Choroid plexus epithelial cell (primary cell): ENCODE data around the gene CCNT1.
A peak's percentile ranks its signal among the peaks of the same experiment; 100 is the strongest.
"Not testable (repeated sequence)": the region's sequence is repeated elsewhere in the genome, so short reads cannot be mapped to it uniquely, and the experiment has no call there.

ENCODE experiments used
- DNase-seq: peaks from one replicate; pipeline ENCODE4 v3.0.0-alpha.2; 2010; ENCODE audit warnings: low read depth
- H3K4me3 ChIP-seq: 2 replicates; pipeline ENCODE4 v1.5.1; 2011; ENCODE audit warnings: low read depth, mild to moderate bottlenecking, control low read depth, low read length, moderate library complexity
- CTCF ChIP-seq: conservative IDR thresholded peaks from 2 replicates; pipeline ENCODE4 v1.5.1; 2011; ENCODE audit warnings: low read depth, mild to moderate bottlenecking, control low read depth, inconsistent platforms, low read length, moderate library complexity

Gene CCNT1

GRCh38 chr12:48750215-48750614, 33.7 kb upstream of the CCNT1 start:
- TF ChIP-seq CTCF, result no peak
- DNase-seq, result peak; percentile 13
- H3K4me3 ChIP-seq, result no peak overlapping the region

- TF ChIP-seq CTCF, result no peak
- no peak overlapping the region for H3K4me3 ChIP-seq
- DNase-seq, result no peak
These were observed 27.9 kb upstream of the CCNT1 start for GRCh38 chr12:48744251-48745008.

GRCh38 chr12:48739618-48740269, 23.2 kb upstream of the CCNT1 start:
- H3K4me3 ChIP-seq, result no peak overlapping the region
- TF ChIP-seq CTCF, result no peak
- DNase-seq, result no peak

GRCh38 chr12:48736456-48736855, 19.9 kb upstream of the CCNT1 start:
- no peak for TF ChIP-seq CTCF
- no peak for DNase-seq
- H3K4me3 ChIP-seq, result no peak overlapping the region

GRCh38 chr12:48728807-48729206, 12.3 kb upstream of the CCNT1 start:
- H3K4me3 ChIP-seq, result no peak overlapping the region
- no peak for DNase-seq
- no peak for TF ChIP-seq CTCF

GRCh38 chr12:48720737-48721136, 4.2 kb upstream of the CCNT1 start:
- H3K4me3 ChIP-seq, DNase-seq: not testable (repeated sequence)

GRCh38 chr12:48720171-48720570, 3.7 kb upstream of the CCNT1 start:
- DNase-seq, H3K4me3 ChIP-seq: not testable (repeated sequence)

- DNase-seq, result not testable (repeated sequence)
These were observed 2.5 kb upstream of the CCNT1 start for GRCh38 chr12:48719002-48719401.

More at GRCh38 chr12:48719002-48719401, 2.5 kb upstream of the CCNT1 start:
- H3K4me3 ChIP-seq, result not testable (repeated sequence)
